GM21786 (cell line): ENCODE results near the gene ZNF697.
A peak's percentile ranks its signal among the peaks of the same experiment; 100 is the strongest.
"Not testable (repeated sequence)": the region's sequence is repeated elsewhere in the genome, so short reads cannot be mapped to it uniquely, and the experiment has no call there.

Experiments
- ATAC-seq: cut with Tn5 transposase; IDR thresholded peaks from one replicate; pipeline ENCODE4 v1.9.1; 2021; ENCODE audit not compliant: unreplicated experiment

The ZNF697 gene

DNA sequence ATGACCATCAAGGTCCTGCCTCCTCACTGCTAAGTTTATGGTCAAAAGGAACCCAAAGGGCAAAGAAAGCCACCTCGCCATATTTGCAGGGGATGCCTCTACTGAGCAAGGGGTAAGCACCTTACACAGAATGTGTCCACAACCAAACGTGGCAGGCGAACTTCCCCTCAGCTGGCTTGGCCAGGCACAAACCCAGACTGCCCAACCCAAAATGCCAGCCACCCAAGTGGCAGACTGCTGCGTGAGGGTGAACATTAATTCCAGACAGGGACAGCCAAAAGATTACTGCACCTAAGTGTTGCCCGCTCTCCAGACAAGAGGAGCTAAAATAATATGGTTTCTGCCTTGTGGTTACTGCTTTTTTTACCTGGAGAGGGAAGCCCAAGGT, 16.0 kb downstream of the ZNF697 start:
- no peak for ATAC-seq

DNA sequence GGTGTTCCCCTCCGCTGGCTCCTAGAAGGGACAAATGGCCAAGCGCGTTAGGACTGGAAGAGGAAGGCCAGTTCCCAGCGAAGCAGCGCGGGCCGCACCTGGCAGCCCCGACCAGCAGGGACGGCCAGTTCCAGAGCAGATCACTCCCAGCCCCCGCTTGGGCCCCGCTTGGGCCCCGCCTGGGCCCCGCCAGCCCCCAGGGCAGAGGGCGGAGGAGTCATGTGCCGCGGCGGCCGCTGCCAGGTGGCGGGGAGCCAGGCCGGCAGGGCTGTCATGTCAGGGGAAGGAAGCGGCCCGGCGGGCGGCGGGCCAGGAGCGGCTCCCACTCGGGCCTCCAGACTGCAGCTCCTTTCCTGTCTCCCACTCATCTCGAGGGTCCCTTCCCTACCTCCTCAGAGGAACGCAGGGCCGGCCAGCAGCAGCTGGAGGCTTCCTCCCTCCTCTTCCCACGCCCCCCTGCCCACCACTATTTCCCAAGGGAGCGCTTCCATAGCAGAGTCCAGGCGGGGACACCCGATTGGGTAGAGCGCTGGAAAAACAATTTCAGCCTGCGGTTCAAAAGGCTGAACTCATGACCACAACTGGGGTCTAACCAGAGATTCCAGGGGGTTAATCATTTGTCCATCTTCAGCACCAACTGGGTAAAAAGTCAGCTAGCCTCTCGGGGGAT, 16.5 kb downstream of the ZNF697 start:
- peak; percentile 38 for ATAC-seq

DNA sequence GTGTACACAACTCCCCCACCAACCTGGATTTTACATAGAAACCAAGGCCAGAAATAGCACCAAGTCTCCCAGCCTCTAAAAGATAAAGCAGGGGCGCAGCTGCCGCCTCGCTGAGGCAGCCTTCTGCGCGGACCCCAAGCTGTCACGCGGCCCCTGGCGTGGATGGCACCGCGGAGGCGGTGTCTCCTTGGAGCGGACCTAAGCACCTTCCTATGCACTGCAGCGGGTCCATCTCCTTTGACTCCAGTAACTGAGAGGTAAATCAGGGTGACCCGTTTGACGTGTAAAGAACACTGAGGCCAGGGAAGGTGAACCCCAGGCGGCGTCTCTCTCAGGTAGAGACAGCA, 17.0 kb downstream of the ZNF697 start:
- no peak for ATAC-seq

DNA sequence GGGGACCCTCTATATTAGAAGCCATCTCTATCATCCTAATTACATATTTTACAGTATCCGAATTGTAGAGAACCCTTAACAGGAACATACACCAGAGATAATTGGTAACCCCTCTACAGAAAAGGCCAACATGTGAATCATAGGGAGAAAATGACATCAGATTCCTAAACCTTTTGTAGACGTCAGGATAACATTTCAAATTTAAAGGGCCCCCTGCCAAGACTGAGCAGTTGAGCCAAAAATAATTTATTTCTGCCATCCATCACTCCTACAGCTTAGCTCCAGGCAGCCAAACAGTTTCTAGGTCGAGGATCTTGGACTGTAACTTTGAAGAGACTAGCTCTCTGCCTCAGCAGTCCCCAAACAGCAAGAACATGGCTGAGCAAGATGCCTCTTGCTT, 21.2 kb downstream of the ZNF697 start:
- ATAC-seq: no peak

DNA sequence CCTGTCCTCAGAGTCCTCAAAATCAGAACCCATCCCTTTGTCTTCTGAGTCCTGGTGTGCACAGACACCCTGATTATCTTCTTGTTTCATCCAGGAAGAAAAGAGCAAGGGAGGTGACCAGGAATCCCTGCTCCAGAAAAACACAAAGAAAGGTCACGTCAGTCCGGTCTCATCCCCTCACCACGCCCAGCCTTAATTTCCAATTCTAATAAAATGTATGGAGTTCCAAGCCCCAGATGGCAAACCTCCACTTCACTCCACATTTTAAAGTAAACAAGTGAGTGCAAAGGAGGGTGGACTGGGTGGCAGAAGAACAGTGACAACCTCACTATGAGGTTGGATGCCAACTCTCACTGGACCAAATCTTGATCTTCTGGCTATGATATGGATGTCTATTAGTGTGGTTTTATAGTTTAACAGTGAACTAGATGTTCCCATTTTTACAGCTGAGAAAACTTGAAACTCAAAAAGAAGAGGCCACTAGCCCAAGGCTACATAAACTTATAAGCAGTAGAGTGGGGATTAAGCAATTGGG, 22.0 kb downstream of the ZNF697 start:
- no peak for ATAC-seq

DNA sequence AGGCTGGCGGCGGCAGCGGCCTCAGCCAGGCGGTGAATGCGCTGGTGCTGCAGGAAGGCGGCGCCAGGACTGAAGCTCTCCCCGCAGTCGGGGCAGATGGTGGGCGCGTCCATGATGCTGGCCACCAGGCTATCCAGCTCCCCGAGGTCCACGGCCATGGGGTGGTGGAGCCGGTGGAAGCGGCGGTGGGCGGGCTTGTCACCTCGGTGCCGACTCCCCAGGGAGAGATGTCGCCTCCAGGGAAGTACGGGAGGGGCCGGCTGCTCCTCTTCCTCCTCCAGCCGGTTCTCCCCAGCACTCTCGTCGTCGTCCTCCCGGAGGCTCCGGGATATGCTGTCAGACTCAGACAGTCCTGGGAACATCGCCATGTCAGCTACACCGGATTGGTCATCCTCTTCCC, 24.4 kb downstream of the ZNF697 start:
- no peak for ATAC-seq

DNA sequence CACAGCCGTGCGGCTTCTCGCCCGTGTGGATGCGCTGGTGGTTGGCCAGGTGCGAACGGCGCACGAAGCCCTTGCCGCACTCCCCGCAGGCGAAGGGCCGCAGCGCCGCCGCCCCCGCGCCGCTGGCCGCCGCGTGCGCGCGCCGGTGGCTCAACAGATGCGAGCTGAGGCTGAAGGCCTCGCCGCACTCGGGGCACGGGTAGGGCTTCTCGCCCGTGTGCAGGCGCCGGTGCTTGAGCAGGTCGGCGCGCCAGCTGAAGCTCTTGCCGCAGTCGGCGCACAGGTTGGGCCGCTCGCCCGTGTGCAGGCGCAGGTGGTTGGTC, 24.9 kb downstream of the ZNF697 start:
- no peak for ATAC-seq

DNA sequence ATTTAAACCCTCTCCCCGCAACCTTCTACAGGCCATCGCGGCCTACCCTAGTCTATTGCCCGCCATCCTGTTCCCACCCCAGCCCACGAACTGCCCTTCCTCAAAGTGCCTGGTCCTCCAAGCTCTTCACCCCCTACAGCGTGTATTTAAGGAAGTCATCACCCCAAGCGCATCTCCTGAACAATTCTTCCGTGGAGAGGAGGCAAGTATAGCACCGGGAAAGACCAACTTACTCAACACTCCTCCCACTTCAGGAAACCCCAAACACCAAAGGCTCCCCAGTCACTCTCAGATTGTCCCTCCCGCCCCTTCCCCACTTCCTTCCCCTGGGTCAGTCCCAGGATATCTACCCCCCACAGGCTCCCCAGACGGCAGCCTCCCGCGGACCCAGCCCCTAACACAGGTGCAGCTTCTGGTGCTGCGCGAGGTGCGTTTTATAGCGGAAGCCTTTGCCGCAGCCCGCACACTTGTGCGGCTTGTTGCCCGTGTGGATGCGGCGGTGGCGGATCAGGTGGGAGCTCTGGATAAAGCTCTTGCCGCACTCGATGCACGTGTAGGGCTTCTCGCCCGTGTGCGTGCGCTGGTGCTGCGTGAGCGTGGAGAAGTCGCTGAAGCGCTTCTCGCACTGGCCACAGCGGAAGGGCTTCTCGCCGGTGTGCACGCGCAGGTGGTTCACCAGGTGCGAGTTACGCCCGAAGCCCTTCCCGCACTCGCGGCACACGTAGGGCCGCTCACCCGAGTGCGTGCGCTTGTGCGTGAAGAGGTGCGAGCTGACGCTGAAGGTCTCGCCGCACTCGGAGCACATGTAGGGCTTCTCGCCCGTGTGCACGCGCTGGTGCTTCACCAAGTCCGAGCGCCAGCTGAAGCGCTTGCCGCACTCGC, 25.5 kb downstream of the ZNF697 start:
- ATAC-seq: no peak

DNA sequence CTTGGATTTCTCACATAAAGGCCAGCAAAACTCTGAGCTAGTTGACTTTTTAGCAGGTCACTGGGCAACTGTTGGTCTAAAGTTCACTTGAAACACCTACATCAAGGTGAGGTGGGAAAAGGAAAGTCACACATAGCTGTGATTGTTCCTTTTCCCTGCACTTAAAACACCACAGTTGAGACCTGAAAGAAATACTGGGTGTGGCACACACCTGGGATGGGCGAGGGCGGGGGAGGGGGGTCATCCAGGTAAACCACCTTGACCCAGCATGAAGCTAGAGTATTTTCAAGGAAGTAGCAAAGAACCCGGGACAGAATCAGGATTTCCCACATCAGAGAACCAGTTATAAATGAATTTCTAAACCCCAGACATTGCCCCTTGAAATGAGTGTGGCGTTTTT, 26.4 kb downstream of the ZNF697 start:
- ATAC-seq: no peak

DNA sequence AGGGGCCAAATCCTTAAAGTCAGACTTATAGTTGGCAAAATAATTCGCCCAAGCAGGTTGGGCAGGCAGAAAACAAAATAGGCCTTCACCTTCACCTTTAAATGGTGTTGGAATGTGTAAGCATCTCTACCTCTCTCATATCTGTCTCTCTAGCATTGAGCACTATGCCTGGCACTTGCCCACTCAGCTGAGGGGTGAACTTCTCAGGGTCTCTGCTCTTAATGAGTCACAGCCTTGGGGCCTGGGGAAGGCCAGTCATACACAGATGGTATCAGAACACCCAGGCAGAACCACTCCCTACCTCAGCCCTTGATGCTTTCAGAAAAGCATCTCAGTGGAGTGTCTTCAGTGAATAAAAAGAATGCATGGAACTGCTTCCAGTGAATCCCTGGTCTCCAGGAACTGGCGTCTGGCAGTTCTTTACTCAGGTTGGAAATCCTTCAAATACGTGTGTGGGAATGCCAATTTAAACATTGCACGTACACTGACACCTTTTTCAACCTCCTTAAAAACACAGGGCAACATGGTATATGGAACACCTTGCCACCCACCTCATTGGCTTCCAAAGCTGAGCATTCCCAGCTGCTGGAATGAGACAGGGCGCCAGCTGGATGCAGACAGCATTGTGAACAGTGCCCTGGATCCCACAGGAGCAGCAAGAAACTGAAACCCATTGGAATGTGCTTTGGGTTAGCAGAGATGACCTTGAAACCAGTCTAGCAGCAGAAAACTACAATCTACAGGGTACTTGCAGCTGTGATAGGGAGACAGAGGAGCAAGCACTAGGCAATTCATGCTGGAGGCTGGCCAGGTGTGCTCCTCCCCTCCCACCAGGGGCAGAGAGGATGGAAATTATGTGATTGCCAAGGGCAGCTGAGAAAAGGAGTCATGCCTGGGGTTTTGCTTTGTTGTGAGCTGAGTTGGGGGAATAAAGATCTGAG, 30.0 kb downstream of the ZNF697 start:
- ATAC-seq: no peak

DNA sequence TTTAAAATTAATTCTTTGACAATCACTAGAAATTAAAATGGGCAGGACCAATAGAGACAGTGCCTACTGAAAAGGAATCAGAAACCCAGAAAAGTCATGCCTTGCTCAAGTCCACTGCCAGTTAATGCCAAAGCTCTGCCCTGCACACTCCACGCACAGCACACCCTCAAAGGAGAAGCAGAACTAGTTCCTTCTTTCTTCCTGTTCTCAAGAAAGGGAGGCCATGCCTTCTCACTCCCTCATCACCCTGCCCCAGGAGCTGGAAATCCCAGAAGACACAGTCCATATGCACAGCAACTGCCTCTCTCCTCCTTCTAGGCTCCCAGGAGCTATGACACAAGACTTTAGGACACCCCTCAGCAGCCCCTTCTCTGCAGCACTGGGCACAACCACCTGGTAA, 31.3 kb downstream of the ZNF697 start:
- ATAC-seq: not testable (repeated sequence)

DNA sequence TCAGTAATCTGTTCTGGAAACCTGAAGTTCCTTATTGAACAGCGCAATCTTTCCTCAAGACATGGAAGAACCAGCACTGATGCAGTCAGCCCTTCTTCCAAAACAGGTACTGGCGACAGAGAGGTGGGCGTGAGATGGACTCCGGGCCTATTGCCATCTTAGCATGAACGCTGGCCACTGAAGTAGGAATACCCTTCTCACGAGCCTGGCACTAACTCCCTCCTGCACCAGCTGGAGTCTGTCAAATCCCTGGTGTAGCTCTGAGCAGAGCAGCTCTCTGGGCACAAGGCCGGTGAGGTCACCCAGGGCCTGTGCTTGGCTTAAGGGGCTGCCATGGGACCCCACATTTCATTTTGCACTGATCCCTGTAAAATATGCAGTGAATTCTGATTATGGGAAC, 33.0 kb downstream of the ZNF697 start:
- not testable (repeated sequence) for ATAC-seq

DNA sequence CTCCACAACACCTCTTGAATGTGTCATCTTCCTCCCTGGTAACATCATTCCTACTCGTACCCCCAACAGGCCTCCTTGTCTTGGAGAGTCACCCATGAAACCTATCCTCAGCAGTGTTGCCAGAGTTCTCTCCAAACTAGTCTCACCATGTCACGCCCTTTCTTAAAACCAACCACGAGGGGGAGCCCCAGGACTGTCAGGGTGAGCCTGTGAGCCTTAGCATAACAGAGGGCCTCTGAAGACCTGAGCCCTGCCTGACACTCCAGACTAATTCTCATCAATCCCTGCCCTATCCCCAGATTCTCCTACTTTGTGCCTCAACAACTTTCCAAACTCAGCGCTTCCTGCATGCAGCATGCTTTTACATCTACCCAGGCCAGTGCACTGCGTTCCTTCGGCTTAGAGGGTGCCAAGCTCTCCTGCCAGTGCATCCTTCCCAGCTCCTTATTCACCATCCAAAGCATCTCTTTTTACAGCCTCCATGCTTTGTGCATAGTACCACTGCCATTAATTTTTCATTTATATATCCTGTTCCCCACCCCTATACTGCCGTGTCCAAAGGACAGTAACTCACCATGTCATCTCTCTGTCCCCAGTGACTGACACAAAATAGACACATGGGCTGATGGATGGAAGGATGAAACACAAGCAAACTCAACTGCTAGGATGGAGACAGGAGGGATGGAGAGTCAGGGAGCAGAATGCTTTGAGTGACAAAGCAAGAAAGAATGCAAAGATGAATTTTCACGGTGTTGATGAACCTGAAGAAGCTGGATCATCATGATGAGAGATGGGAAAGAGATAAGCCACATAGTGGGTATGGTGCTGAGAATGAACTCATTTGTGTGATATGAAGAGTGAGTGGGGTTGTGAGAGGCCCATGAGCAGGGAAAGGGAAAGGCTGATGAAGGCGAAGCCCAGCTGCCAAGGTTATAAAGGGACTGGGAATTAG, 34.0 kb downstream of the ZNF697 start:
- ATAC-seq: peak; percentile 80

DNA sequence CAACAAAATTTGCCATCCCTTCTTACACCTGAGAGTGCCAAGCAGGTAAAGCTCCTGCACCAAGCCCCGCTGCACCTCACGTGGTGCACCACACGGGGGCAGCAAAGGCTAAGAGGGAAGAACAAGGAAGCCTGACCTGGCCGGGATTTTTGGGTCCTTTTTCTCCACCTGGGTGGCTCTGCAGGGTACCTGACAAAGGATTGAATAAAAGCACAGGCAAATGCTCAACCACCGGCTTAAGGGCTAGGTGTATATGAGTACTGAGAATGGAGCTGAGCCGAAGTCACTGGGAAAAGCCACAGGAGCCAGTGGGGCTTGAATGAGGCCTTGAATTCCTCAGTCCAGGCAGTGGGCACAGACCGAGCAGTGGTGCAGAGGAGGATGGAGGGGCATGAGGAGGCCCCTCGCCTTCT, 36.4 kb downstream of the ZNF697 start:
- ATAC-seq: no peak

DNA sequence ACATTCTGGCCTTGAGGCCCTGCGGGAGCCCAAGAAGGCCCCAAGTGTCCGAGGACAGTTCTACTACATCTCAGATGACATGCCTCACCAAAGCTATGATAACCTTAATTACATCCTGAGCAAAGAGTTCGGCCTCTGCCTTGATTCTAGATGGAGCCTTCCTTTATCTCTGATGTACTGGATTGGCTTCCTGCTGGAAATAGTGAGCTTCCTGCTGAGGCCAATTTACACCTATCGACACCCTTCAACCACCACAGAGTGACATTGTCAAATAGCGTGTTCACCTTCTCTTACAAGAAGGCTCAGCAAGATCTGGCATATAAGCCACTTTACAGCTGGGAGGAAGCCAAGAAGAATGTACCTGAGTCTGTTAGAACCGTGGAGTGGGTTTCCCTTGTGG, 39.2 kb downstream of the ZNF697 start:
- ATAC-seq: not testable (repeated sequence)

DNA sequence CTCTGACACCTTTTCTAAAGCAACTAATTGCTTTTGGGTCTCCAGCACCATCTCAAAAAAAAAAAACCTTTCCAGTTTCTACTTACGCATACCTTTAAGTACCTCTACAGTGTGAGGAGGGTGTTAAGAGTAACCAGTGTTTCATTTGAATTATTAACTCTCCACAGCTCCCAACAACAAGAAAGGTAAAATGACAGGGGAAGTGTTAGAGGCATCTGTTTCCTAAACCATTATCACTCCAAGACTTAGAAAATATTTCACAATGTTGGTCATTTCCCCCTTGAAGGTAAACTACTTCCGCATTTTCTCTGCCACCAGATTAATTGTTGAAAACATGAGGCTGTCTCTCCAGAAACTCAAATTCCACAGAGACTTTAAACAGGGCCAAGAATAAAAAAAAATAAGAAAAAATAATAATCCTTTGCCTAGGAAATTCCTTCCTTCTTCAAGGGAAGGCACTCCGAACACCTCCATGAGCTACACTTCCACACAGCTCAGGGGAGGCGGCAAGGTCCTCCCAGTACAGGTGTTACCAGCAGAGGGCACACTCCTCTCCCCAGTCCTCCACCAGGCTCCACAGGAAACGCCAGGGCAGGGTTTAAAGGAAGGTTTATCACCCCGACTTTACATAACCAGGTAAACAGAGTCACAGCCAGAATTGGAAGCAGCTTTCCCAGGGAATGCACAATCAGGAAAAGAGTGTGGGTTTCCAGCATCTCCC, 40.8 kb downstream of the ZNF697 start:
- ATAC-seq: not testable (repeated sequence)

DNA sequence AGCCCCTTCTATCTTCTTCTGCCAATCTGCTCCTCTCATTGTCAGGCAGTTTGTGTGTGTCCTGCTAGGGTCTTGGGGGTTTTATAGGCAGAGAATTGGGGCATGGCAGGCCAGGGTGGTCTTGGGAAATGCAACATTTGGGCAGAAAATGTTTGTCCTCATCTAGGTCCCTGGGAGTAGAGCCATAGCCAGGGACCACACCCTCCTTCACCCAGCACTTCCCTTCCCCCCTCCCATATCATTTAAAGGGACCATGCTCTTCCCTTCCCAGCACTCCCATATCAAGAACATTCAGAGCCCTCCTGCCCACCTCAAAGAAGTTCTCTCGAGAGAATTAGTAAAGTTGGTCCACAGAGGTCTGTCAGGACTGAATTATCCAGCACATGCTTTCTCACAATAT, 41.7 kb downstream of the ZNF697 start:
- no peak for ATAC-seq

DNA sequence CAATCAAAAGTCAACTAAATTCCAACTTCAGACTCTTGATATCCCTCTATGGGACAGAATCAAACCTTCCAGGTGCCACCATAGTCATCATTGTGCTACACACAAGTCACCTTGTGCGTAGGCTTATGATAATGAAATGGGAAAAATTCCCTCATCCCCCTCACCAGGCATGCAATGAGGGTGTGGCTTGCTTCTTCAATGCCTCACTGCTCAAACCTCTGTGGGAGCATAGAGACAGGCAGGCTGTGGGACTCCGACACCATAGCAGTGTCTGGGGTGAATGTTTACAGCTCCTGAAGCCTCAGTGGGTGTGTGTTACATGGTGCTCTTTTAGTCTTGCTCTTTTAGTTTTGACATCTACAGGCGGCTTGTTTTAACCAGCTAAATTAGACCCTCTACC, 42.4 kb downstream of the ZNF697 start:
- ATAC-seq: no peak

DNA sequence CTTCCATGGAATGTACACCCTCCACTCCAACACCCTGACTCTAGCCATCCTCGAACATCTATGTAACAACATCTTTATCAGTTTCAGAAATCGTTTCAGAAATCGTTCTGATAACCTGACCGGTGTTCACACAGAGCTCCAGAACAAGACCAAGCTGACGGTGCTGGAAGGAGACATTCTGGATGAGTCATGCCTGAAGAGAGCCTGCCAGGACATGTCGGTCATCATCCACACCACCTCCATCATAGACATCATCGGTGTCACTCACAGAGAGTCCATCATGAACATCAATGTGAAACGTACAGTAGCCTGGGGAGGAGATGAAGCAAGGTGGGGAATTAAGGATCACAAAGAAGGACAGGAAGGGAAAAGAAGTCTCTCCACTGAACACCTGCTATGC, 43.0 kb downstream of the ZNF697 start:
- ATAC-seq: not testable (repeated sequence)

DNA sequence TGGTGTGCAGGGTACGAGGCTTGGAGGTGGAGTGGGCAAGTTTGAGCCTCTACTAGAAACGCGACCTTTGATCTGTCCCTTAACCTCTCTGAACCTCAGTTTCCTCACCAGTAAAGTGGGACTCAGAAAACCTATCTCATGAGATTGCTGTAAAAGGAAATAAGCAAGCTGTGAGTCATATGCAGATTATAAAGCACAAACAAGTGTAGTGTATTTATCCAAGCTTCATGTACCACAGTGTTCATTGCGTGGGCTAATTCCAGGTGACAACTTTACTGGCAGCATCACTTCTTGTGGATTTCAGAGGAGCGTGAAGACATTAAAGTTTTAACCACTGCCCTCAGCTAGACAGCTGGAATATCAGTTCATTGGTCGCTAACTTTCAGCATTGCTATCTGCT, 44.4 kb downstream of the ZNF697 start:
- no peak for ATAC-seq
